Smooth muscle cell (in vitro differentiated cells): ENCODE data around the gene KLHL28. TPM values are rescaled to one million over a fixed set of nuclear protein-coding genes. Genes with fewer than 3 reads are reported as not detected.

Source experiments
- DNase-seq: peaks from one replicate; lab custom pipeline; 2025; ENCODE audit not compliant: unreplicated experiment; lab: John Stamatoyannopoulos, UW
- H2AFZ ChIP-seq: fragments of 200-600 bp; sonication (generic); 2 replicates; pipeline ENCODE4 v1.6.0; 2016; ENCODE audit warnings: antibody characterized with exemption, low read depth, mild to moderate bottlenecking
- H3F3A ChIP-seq: fragments of 200-600 bp; sonication (generic); 2 replicates; pipeline ENCODE4 v1.6.0; 2017; ENCODE audit warnings: antibody characterized with exemption, low read depth
- H3K27ac ChIP-seq: fragments of 200-600 bp; sonication (generic); 2 replicates; pipeline ENCODE4 v1.5.1; 2016; ENCODE audit warnings: low read depth, mild to moderate bottlenecking
- H3K27me3 ChIP-seq: fragments of 200-600 bp; sonication (generic); 2 replicates; pipeline ENCODE4 v1.6.1; 2016; ENCODE audit warnings: low read depth, mild to moderate bottlenecking
- H3K36me3 ChIP-seq: fragments of 200-600 bp; sonication (generic); 2 replicates; pipeline ENCODE4 v1.5.1; 2016; ENCODE audit warnings: low read depth
- H3K4me1 ChIP-seq: fragments of 200-600 bp; sonication (generic); 2 replicates; pipeline ENCODE4 v1.5.1; 2016; ENCODE audit warnings: low read depth
- H3K4me2 ChIP-seq: fragments of 200-600 bp; sonication (generic); 2 replicates; pipeline ENCODE4 v1.6.0; 2016; ENCODE audit warnings: mild to moderate bottlenecking
- H3K4me3 ChIP-seq: fragments of 200-600 bp; sonication (generic); 2 replicates; pipeline ENCODE4 v1.5.1; 2016; ENCODE audit warnings: mild to moderate bottlenecking
- H3K79me2 ChIP-seq: fragments of 200-600 bp; sonication (generic); 2 replicates; pipeline ENCODE4 v1.6.0; 2016; ENCODE audit warnings: low read depth, mild to moderate bottlenecking
- H3K9ac ChIP-seq: fragments of 200-600 bp; sonication (generic); 2 replicates; pipeline ENCODE4 v1.6.0; 2016; ENCODE audit warnings: low read depth
- H3K9me3 ChIP-seq: fragments of 200-600 bp; sonication (generic); replicated peaks from 2 replicates; pipeline ENCODE4 v1.5.1; 2016; ENCODE audit warnings: low read depth
- H4K20me1 ChIP-seq: fragments of 200-600 bp; sonication (generic); 2 replicates; pipeline ENCODE4 v1.6.0; 2016; ENCODE audit warnings: low read depth
- CTCF ChIP-seq: fragments of 200-600 bp; sonication (generic); IDR thresholded peaks from 2 replicates; pipeline ENCODE4 v1.5.1; 2017; ENCODE audit warnings: borderline replicate concordance, mild to moderate bottlenecking, antibody characterized with exemption; ENCODE audit not compliant: insufficient read depth, poor library complexity, severe bottlenecking
- WGBS: methylation state at CpG from one replicate; pipeline ENCODE4 v1.1.7; 2016; ENCODE audit warnings: low lambda C conversion rate; 5-methylcytosine and 5-hydroxymethylcytosine counted together
- polyA plus RNA-seq: library from polyadenylated mRNA; unstranded; fragments of >200 nt; fragmentation: Nextera tagmentation; extraction: Ambion mirVana; gene quantifications from 2 replicates; pipeline ENCODE4 v1.2.1, GENCODE V29; 2016
- total RNA-seq: library from RNA; depleted of rRNA; stranded (reverse); fragments of >200 nt; gene quantifications from 2 replicates; pipeline ENCODE4 v1.2.3, GENCODE V29; 2014

The KLHL28 gene
- total and polyA plus RNA-seq, 2 experiments from 2014 or later, result 10.5 to 21.3 TPM

GRCh38 chr14:44966601-44967336, 5.0 kb upstream of the KLHL28 start:
- Histone ChIP-seq H4K20me1 (peaks cover 72% of the 10 kb centered on the region), H3K79me2 (peaks cover 91% of the 10 kb centered on the region), H3K9me3 (no peaks in the 10 kb centered on the region), H3K4me2 (peak overlapping the region; percentile 99), H3K9ac (no peak overlapping the region), H2AFZ (no peak overlapping the region), H3K4me3 (peak overlapping the region; percentile 79), H3K27me3 (no peaks in the 10 kb centered on the region), H3K36me3 (no peaks in the 10 kb centered on the region), H3K4me1 (peaks cover 39% of the 10 kb centered on the region), H3K27ac (no peak overlapping the region), H3F3A (no peaks in the 10 kb centered on the region)
- TF ChIP-seq CTCF, result no peak
- WGBS, result 94% methylated on average over 4 of the region's 4 CpGs
- DNase-seq, result no peak

GRCh38 chr14:44963775-44964380, 2.1 kb upstream of the KLHL28 start:
- H3K4me3 ChIP-seq, result peak overlapping the region; percentile 79
- H3F3A ChIP-seq, result peaks cover 4% of the 10 kb centered on the region
- H3K9ac ChIP-seq, result peak overlapping the region; percentile 47
- H4K20me1 ChIP-seq, result peaks cover 68% of the 10 kb centered on the region
- H3K27me3 ChIP-seq, result no peaks in the 10 kb centered on the region
- peaks cover 51% of the 10 kb centered on the region for H3K4me1 ChIP-seq
- H3K9me3 ChIP-seq, result no peaks in the 10 kb centered on the region
- no peak overlapping the region for H3K27ac ChIP-seq
- no peak overlapping the region for H2AFZ ChIP-seq
- DNase-seq, result no peak
- no peak for TF ChIP-seq CTCF
- no peaks in the 10 kb centered on the region for H3K36me3 ChIP-seq
- WGBS, result 17% methylated on average over 7 of the region's 7 CpGs
- peaks cover 84% of the 10 kb centered on the region for H3K79me2 ChIP-seq
- peak overlapping the region; percentile 99 for H3K4me2 ChIP-seq

GRCh38 chr14:44963044-44963528, 1.3 kb upstream of the KLHL28 start:
- peak overlapping the region; percentile 87 for H3K27ac ChIP-seq
- peak overlapping the region; percentile 88 for H3K9ac ChIP-seq
- H3K9me3 ChIP-seq, result no peaks in the 10 kb centered on the region
- H3K4me2 ChIP-seq, result peak overlapping the region; percentile 99
- peaks cover 51% of the 10 kb centered on the region for H3K4me1 ChIP-seq
- TF ChIP-seq CTCF, result no peak
- WGBS, result 10% methylated on average over 13 of the region's 13 CpGs
- peaks cover 70% of the 10 kb centered on the region for H4K20me1 ChIP-seq
- DNase-seq, result no peak
- peaks cover 84% of the 10 kb centered on the region for H3K79me2 ChIP-seq
- peak overlapping the region; percentile 78 for H2AFZ ChIP-seq
- no peaks in the 10 kb centered on the region for H3K36me3 ChIP-seq
- peaks cover 4% of the 10 kb centered on the region for H3F3A ChIP-seq
- H3K4me3 ChIP-seq, result peak overlapping the region; percentile 79
- H3K27me3 ChIP-seq, result no peaks in the 10 kb centered on the region
